ENCODE data around the gene SMC6. TPM values are rescaled to one million over a fixed set of nuclear protein-coding genes. Genes with fewer than 3 reads are reported as not detected.

SMC6 gene
- total RNA-seq, 2 donors from 2014 or later = 9.9 to 11.9 TPM

GRCh38 chr2:17620841-17621240 lies 132.8 kb downstream of the SMC6 start:
- Histone ChIP-seq H3K4me1 (no peaks in the 10 kb centered on the region), H3K9me3 (no peaks in the 10 kb centered on the region), H3K27me3 (no peaks in the 10 kb centered on the region), H3K27ac (no peak overlapping the region), H3K4me3 (no peak overlapping the region), H3K36me3 (replicated peaks in 1 of 2; ENCODE audit: insufficient read depth in 1 of 2, low read depth in 2 of 2) (no peaks in the 10 kb centered on the region)
- intact Hi-C loops (cut with DNase I) = no loop called here
- no peak for ATAC-seq
- TF ChIP-seq CTCF (IDR thresholded peaks at IDR 0.05) = no peak
- no peak for TF ChIP-seq POLR2A (IDR thresholded peaks at IDR 0.05)
- no peak for DNase-seq

GRCh38 chr2:17620280-17620679 lies 133.3 kb downstream of the SMC6 start:
- no peak for DNase-seq
- no peak for ATAC-seq

GRCh38 chr2:17617955-17618354 lies 135.7 kb downstream of the SMC6 start:
- ATAC-seq = no peak
- H3K4me3 ChIP-seq = no peak overlapping the region
- no peak for TF ChIP-seq POLR2A (IDR thresholded peaks at IDR 0.05)
- TF ChIP-seq CTCF (IDR thresholded peaks at IDR 0.05) = no peak
- WGBS, 2 donors = 20 to 24% methylated on average over 1 of the region's 1 CpG
- H3K36me3 ChIP-seq (replicated peaks in 1 of 2; ENCODE audit: insufficient read depth in 1 of 2, low read depth in 2 of 2) = no peaks in the 10 kb centered on the region
- no peaks in the 10 kb centered on the region for H3K9me3 ChIP-seq
- H3K4me1 ChIP-seq = no peaks in the 10 kb centered on the region
- intact Hi-C loops (cut with DNase I) = no loop called here
- no peak overlapping the region for H3K27ac ChIP-seq
- DNase-seq = no peak
- no peaks in the 10 kb centered on the region for H3K27me3 ChIP-seq

More at GRCh38 chr2:17620280-17620679, 133.3 kb downstream of the SMC6 start:
- no peaks in the 10 kb centered on the region for H3K9me3 ChIP-seq
- 32 to 53% methylated on average over 5 to 6 of the region's 6 CpGs for whole genome bisulfite sequencing, 2 donors
- H3K27me3 ChIP-seq = no peaks in the 10 kb centered on the region
- H3K36me3 ChIP-seq (replicated peaks in 1 of 2; ENCODE audit: insufficient read depth in 1 of 2, low read depth in 2 of 2) = no peaks in the 10 kb centered on the region
- TF ChIP-seq POLR2A (IDR thresholded peaks at IDR 0.05) = no peak
- TF ChIP-seq CTCF (IDR thresholded peaks at IDR 0.05) = no peak
- no peak overlapping the region for H3K4me3 ChIP-seq
- H3K4me1 ChIP-seq = no peaks in the 10 kb centered on the region
- intact Hi-C loops (cut with DNase I) = no loop called here
- H3K27ac ChIP-seq = no peak overlapping the region

GRCh38 chr2:17617516-17617915 lies 136.1 kb downstream of the SMC6 start:
- no peak for ATAC-seq
- intact Hi-C loops (cut with DNase I) = no loop called here
- no peaks in the 10 kb centered on the region for H3K9me3 ChIP-seq

More at GRCh38 chr2:17617516-17617915, 136.1 kb downstream of the SMC6 start:
- Histone ChIP-seq H3K27ac (no peak overlapping the region), H3K4me3 (no peak overlapping the region), H3K4me1 (no peaks in the 10 kb centered on the region), H3K27me3 (no peaks in the 10 kb centered on the region), H3K36me3 (replicated peaks in 1 of 2; ENCODE audit: insufficient read depth in 1 of 2, low read depth in 2 of 2) (no peaks in the 10 kb centered on the region)
- TF ChIP-seq POLR2A (IDR thresholded peaks at IDR 0.05) (no peak), CTCF (IDR thresholded peaks at IDR 0.05) (no peak)
- WGBS, 2 donors = 66 to 92% methylated on average over 5 of the region's 5 CpGs
- no peak for DNase-seq
